Type B pancreatic cell (in vitro differentiated cells): ENCODE data around the gene XRN1. TPM values are rescaled to one million over a fixed set of nuclear protein-coding genes. Genes with fewer than 3 reads are reported as not detected.
"Not testable (repeated sequence)": the region's sequence is repeated elsewhere in the genome, so short reads cannot be mapped to it uniquely, and the experiment has no call there.

ENCODE experiments used
- DNase-seq: peaks from one replicate; pipeline ENCODE4 v3.0.0; 2021; ENCODE audit warnings: mixed read lengths; ENCODE audit not compliant: unreplicated experiment; ENCODE audit errors: extremely low spot score
- H3K27ac Mint-ChIP-seq: 2 replicates; pipeline ENCODE4 v1.8.0; 2021; ENCODE audit warnings: mild to moderate bottlenecking, mixed read lengths
- H3K27me3 Mint-ChIP-seq: 2 replicates; pipeline ENCODE4 v1.8.0; 2021; ENCODE audit warnings: mixed read lengths
- H3K36me3 Mint-ChIP-seq: 2 replicates; pipeline ENCODE4 v1.8.0; 2021; ENCODE audit warnings: mixed read lengths
- H3K4me1 Mint-ChIP-seq: one replicate; pipeline ENCODE4 v1.8.0; 2021; ENCODE audit warnings: mixed read lengths; ENCODE audit not compliant: unreplicated experiment
- H3K4me3 Mint-ChIP-seq: 2 replicates; pipeline ENCODE4 v1.8.0; 2021; ENCODE audit warnings: mild to moderate bottlenecking, mixed read lengths
- H3K9me3 Mint-ChIP-seq: 2 replicates; pipeline ENCODE4 v1.8.0; 2021; ENCODE audit warnings: mixed read lengths
- total RNA-seq: library from RNA; stranded (reverse); gene quantifications from 2 replicates; pipeline ENCODE4 v1.2.1, GENCODE V29; 2021; ENCODE audit warnings: low replicate concordance
- TF ChIP-seq, protein P1 (sequence below): fragments of 200-600 bp; sonication (generic); conservative IDR thresholded peaks from 2 replicates; pipeline ENCODE4 v1.5.0; 2021; ENCODE audit warnings: antibody characterized with exemption, mild to moderate bottlenecking

The XRN1 gene
- total RNA-seq, 1 donor from 2014 or later, result 28.1 TPM

- no peak for DNase-seq
- no peaks in the 10 kb centered on the region for H3K27me3 Mint-ChIP-seq
- no peaks in the 10 kb centered on the region for H3K9me3 Mint-ChIP-seq
- TF ChIP-seq, protein P1, sequence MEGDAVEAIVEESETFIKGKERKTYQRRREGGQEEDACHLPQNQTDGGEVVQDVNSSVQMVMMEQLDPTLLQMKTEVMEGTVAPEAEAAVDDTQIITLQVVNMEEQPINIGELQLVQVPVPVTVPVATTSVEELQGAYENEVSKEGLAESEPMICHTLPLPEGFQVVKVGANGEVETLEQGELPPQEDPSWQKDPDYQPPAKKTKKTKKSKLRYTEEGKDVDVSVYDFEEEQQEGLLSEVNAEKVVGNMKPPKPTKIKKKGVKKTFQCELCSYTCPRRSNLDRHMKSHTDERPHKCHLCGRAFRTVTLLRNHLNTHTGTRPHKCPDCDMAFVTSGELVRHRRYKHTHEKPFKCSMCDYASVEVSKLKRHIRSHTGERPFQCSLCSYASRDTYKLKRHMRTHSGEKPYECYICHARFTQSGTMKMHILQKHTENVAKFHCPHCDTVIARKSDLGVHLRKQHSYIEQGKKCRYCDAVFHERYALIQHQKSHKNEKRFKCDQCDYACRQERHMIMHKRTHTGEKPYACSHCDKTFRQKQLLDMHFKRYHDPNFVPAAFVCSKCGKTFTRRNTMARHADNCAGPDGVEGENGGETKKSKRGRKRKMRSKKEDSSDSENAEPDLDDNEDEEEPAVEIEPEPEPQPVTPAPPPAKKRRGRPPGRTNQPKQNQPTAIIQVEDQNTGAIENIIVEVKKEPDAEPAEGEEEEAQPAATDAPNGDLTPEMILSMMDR, result no peak
- H3K4me1 Mint-ChIP-seq, result no peaks in the 10 kb centered on the region
- peaks cover 30% of the 10 kb centered on the region for H3K36me3 Mint-ChIP-seq
- no peak overlapping the region for H3K27ac Mint-ChIP-seq
- H3K4me3 Mint-ChIP-seq, result no peak overlapping the region
These were observed 94.3 kb downstream of the XRN1 start for GRCh38 chr3:142353571-142353970.

- H3K9me3 Mint-ChIP-seq, H3K27me3 Mint-ChIP-seq, H3K27ac Mint-ChIP-seq, H3K4me3 Mint-ChIP-seq, DNase-seq, H3K4me1 Mint-ChIP-seq: not testable (repeated sequence)
- peaks cover 25% of the 10 kb centered on the region for H3K36me3 Mint-ChIP-seq
These were observed 95.1 kb downstream of the XRN1 start for GRCh38 chr3:142352698-142353097.

DNA sequence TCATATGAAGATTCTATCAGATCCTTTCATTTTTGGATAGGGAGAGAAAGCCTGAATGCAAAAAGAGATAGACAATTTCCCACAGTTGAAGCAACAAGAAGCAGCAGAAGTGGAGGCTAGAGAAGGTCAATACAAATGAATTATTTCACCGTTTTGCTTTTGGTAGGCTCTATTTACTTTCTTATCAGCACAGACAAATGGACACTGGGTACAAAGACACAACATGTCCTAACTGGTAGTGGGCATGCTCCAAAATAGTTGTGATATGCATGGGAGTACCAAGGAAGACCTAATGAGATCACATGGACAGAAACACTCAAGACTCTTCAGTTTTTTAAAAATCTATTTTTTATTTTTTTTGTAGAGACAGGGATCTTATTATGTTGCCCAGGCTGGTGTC lies 99.4 kb downstream of the XRN1 start:
- peaks cover 15% of the 10 kb centered on the region for H3K36me3 Mint-ChIP-seq
- H3K4me1 Mint-ChIP-seq, result no peaks in the 10 kb centered on the region
- TF ChIP-seq, protein P1, result no peak
- H3K9me3 Mint-ChIP-seq, result no peaks in the 10 kb centered on the region
- no peak overlapping the region for H3K27ac Mint-ChIP-seq
- no peak for DNase-seq
- no peaks in the 10 kb centered on the region for H3K27me3 Mint-ChIP-seq
- H3K4me3 Mint-ChIP-seq, result no peak overlapping the region

- Mint-ChIP-seq H3K27ac (no peak overlapping the region), H3K27me3 (no peaks in the 10 kb centered on the region), H3K4me1 (no peaks in the 10 kb centered on the region), H3K9me3 (peaks cover 5% of the 10 kb centered on the region), H3K4me3 (no peak overlapping the region), H3K36me3 (peaks cover 44% of the 10 kb centered on the region)
- no peak for DNase-seq
- TF ChIP-seq, protein P1, result no peak
These were observed 109.8 kb downstream of the XRN1 start for GRCh38 chr3:142337994-142338393.

- H3K4me1 Mint-ChIP-seq, result no peaks in the 10 kb centered on the region
- H3K4me3 Mint-ChIP-seq, result no peak overlapping the region
- no peaks in the 10 kb centered on the region for H3K27me3 Mint-ChIP-seq
- no peaks in the 10 kb centered on the region for H3K9me3 Mint-ChIP-seq
- no peak overlapping the region for H3K27ac Mint-ChIP-seq
- TF ChIP-seq, protein P1, result no peak
- DNase-seq, result no peak
- H3K36me3 Mint-ChIP-seq, result peaks cover 28% of the 10 kb centered on the region
These were observed 115.4 kb downstream of the XRN1 start for GRCh38 chr3:142332390-142332789.

- H3K36me3 Mint-ChIP-seq, result peaks cover 45% of the 10 kb centered on the region
- H3K27me3 Mint-ChIP-seq, DNase-seq, H3K27ac Mint-ChIP-seq, H3K4me1 Mint-ChIP-seq, H3K4me3 Mint-ChIP-seq, H3K9me3 Mint-ChIP-seq: not testable (repeated sequence)
These were observed 123.4 kb downstream of the XRN1 start for GRCh38 chr3:142324275-142324953.

- H3K36me3 Mint-ChIP-seq, result peaks cover 28% of the 10 kb centered on the region
- H3K9me3 Mint-ChIP-seq, result no peaks in the 10 kb centered on the region
- no peak for DNase-seq
- TF ChIP-seq, protein P1, result no peak
- no peak overlapping the region for H3K4me3 Mint-ChIP-seq
- no peaks in the 10 kb centered on the region for H3K27me3 Mint-ChIP-seq
- no peaks in the 10 kb centered on the region for H3K4me1 Mint-ChIP-seq
- no peak overlapping the region for H3K27ac Mint-ChIP-seq
These were observed 127.9 kb downstream of the XRN1 start for GRCh38 chr3:142319912-142320311.
